ENCODE data around the gene TMPRSS4.

Gene TMPRSS4

GRCh38 chr11:118079491-118079890 is 2.6 kb downstream of the TMPRSS4 start:
- no peak for DNase-seq (ENCODE audit: low spot score)

- no peak for DNase-seq (ENCODE audit: low spot score)
Measured at GRCh38 chr11:118080296-118080695, 3.4 kb downstream of the TMPRSS4 start.

GRCh38 chr11:118081241-118081958 is 4.5 kb downstream of the TMPRSS4 start:
- DNase-seq (ENCODE audit: low spot score), result no peak

GRCh38 chr11:118082880-118083552 is 6.1 kb downstream of the TMPRSS4 start:
- no peak for DNase-seq (ENCODE audit: low spot score)

- DNase-seq (ENCODE audit: low spot score), result no peak
Measured at GRCh38 chr11:118084247-118084646, 7.4 kb downstream of the TMPRSS4 start.

GRCh38 chr11:118084656-118085055 is 7.8 kb downstream of the TMPRSS4 start:
- no peak for DNase-seq (ENCODE audit: low spot score)

GRCh38 chr11:118086913-118087768 is 10.3 kb downstream of the TMPRSS4 start, which contains the start of gene SMIM35:
Gene SMIM35, minus strand, starts transcription at chr11:118086963. Its CDS starts 206 bp downstream, at chr11:118086757.
- DNase-seq (ENCODE audit: low spot score), result no peak

- no peak for DNase-seq (ENCODE audit: low spot score)
Measured at GRCh38 chr11:118087931-118088330, 11.1 kb downstream of the TMPRSS4 start.

- DNase-seq (ENCODE audit: low spot score), result no peak
Measured at GRCh38 chr11:118088531-118088930, 11.7 kb downstream of the TMPRSS4 start.

- DNase-seq (ENCODE audit: low spot score), result no peak
Measured at GRCh38 chr11:118090545-118091162, 13.8 kb downstream of the TMPRSS4 start.

GRCh38 chr11:118091690-118092089 is 14.8 kb downstream of the TMPRSS4 start:
- DNase-seq (ENCODE audit: low spot score), result no peak

GRCh38 chr11:118092907-118093571 is 16.2 kb downstream of the TMPRSS4 start:
- DNase-seq (ENCODE audit: low spot score), result no peak

GRCh38 chr11:118095493-118095892 is 18.6 kb downstream of the TMPRSS4 start:
- no peak for DNase-seq (ENCODE audit: low spot score)

- DNase-seq (ENCODE audit: low spot score), result no peak
Measured at GRCh38 chr11:118095967-118096367, 19.1 kb downstream of the TMPRSS4 start.

GRCh38 chr11:118098996-118099837 is 22.3 kb downstream of the TMPRSS4 start:
- DNase-seq (ENCODE audit: low spot score), result no peak

GRCh38 chr11:118099838-118100556 is 23.1 kb downstream of the TMPRSS4 start:
- DNase-seq (ENCODE audit: low spot score), result no peak

- DNase-seq (ENCODE audit: low spot score), result no peak
Measured at GRCh38 chr11:118100691-118101232, 23.9 kb downstream of the TMPRSS4 start.

GRCh38 chr11:118102721-118103261 is 25.9 kb downstream of the TMPRSS4 start:
- DNase-seq (ENCODE audit: low spot score), result no peak

- no peak for DNase-seq (ENCODE audit: low spot score)
Measured at GRCh38 chr11:118104491-118104890, 27.6 kb downstream of the TMPRSS4 start.

All from activated CD4-positive, alpha-beta T cell treated with anti-CD3 and anti-CD28 coated beads, Interleukin-2, Interleukin-4, amounts not matched to agents 100 ng/mL and 50 ng/mL, durations not matched to agents 16 hours and 8 hours (primary cell).